ENCODE data around the gene AMN1. TPM values are rescaled to one million over a fixed set of nuclear protein-coding genes. Genes with fewer than 3 reads are reported as not detected.

AMN1 gene
- total RNA-seq, 1 experiment from 2014 or later: 15.8 TPM

GRCh38 chr12:31645924-31646323, 82.9 kb downstream of the AMN1 start:
- POLR2A ChIA-PET (ENCODE audit: low non-redundant PET): interaction anchor here (0.6 kb wide), 1 partner anchor 299 kb away, joined by 3 read pairs; no protein-coding TSS in a partner anchor
- CTCF ChIA-PET: no interaction called here

GRCh38 chr12:31644536-31644935, 84.3 kb downstream of the AMN1 start:
- POLR2A ChIA-PET (ENCODE audit: low non-redundant PET): no interaction called here

More at GRCh38 chr12:31645924-31646323, 82.9 kb downstream of the AMN1 start:
- H3K36me3 ChIP-seq (ENCODE audit: insufficient read depth, low read length, poor library complexity, severe bottlenecking): no peaks in the 10 kb centered on the region
- H3K27me3 ChIP-seq (replicated peaks; ENCODE audit: insufficient read depth, low read depth, low read length, poor library complexity): no peaks in the 10 kb centered on the region
- DNase-seq (ENCODE audit: low spot score): no peak
- no peak overlapping the region for H3K4me3 ChIP-seq (ENCODE audit: low read depth, low read length, poor library complexity, severe bottlenecking)
- no peaks in the 10 kb centered on the region for H3K9me3 ChIP-seq (ENCODE audit: low read depth, low read length, poor library complexity, severe bottlenecking)
- no peak overlapping the region for H3K27ac ChIP-seq (ENCODE audit: low read depth, low read length, poor library complexity, severe bottlenecking)
- TF ChIP-seq CTCF (conservative IDR thresholded peaks at IDR 0.05; ENCODE audit: low read depth, low read length): no peak
- no peak for TF ChIP-seq EZH2 (IDR thresholded peaks at IDR 0.05; ENCODE audit: borderline replicate concordance, low read depth, low read length, poor library complexity, severe bottlenecking)
- BruUV-seq (replicated peaks): no TSS peak
- no peaks in the 10 kb centered on the region for H3K4me1 ChIP-seq (ENCODE audit: insufficient read depth, low read length, poor library complexity, severe bottlenecking)
- intact Hi-C loops (cut with micrococcal nuclease; ENCODE audit: unreplicated experiment): no loop called here

GRCh38 chr12:31641509-31642090, 87.2 kb downstream of the AMN1 start:
- H3K36me3 ChIP-seq (ENCODE audit: insufficient read depth, low read length, poor library complexity, severe bottlenecking): no peaks in the 10 kb centered on the region
- no peak overlapping the region for H3K27ac ChIP-seq (ENCODE audit: low read depth, low read length, poor library complexity, severe bottlenecking)
- intact Hi-C loops (cut with micrococcal nuclease; ENCODE audit: unreplicated experiment): no loop called here
- no peak for DNase-seq (ENCODE audit: low spot score)
- no peaks in the 10 kb centered on the region for H3K4me1 ChIP-seq (ENCODE audit: insufficient read depth, low read length, poor library complexity, severe bottlenecking)
- no TSS peak for BruUV-seq (replicated peaks)
- no peak overlapping the region for H3K4me3 ChIP-seq (ENCODE audit: low read depth, low read length, poor library complexity, severe bottlenecking)
- TF ChIP-seq CTCF (conservative IDR thresholded peaks at IDR 0.05; ENCODE audit: low read depth, low read length) (no peak), EZH2 (IDR thresholded peaks at IDR 0.05; ENCODE audit: borderline replicate concordance, low read depth, low read length, poor library complexity, severe bottlenecking) (no peak)
- no peaks in the 10 kb centered on the region for H3K27me3 ChIP-seq (replicated peaks; ENCODE audit: insufficient read depth, low read depth, low read length, poor library complexity)
- no peaks in the 10 kb centered on the region for H3K9me3 ChIP-seq (ENCODE audit: low read depth, low read length, poor library complexity, severe bottlenecking)
- CTCF ChIA-PET: no interaction called here
- POLR2A ChIA-PET (ENCODE audit: low non-redundant PET): interaction anchor here (0.6 kb wide), 1 partner anchor 142 kb away, joined by 3 read pairs; no protein-coding TSS in a partner anchor

More at GRCh38 chr12:31644536-31644935, 84.3 kb downstream of the AMN1 start:
- Histone ChIP-seq H3K4me1 (ENCODE audit: insufficient read depth, low read length, poor library complexity, severe bottlenecking) (no peaks in the 10 kb centered on the region), H3K36me3 (ENCODE audit: insufficient read depth, low read length, poor library complexity, severe bottlenecking) (no peaks in the 10 kb centered on the region), H3K27me3 (replicated peaks; ENCODE audit: insufficient read depth, low read depth, low read length, poor library complexity) (no peaks in the 10 kb centered on the region), H3K9me3 (ENCODE audit: low read depth, low read length, poor library complexity, severe bottlenecking) (no peaks in the 10 kb centered on the region), H3K27ac (ENCODE audit: low read depth, low read length, poor library complexity, severe bottlenecking) (no peak overlapping the region), H3K4me3 (ENCODE audit: low read depth, low read length, poor library complexity, severe bottlenecking) (no peak overlapping the region)
- no peak for TF ChIP-seq CTCF (conservative IDR thresholded peaks at IDR 0.05; ENCODE audit: low read depth, low read length)
- no peak for TF ChIP-seq EZH2 (IDR thresholded peaks at IDR 0.05; ENCODE audit: borderline replicate concordance, low read depth, low read length, poor library complexity, severe bottlenecking)
- BruUV-seq (replicated peaks): no TSS peak
- CTCF ChIA-PET: no interaction called here
- intact Hi-C loops (cut with micrococcal nuclease; ENCODE audit: unreplicated experiment): no loop called here
- no peak for DNase-seq (ENCODE audit: low spot score)

All from A673 (cell line).